IMR-90 (cell line): ENCODE results near the gene PPP1R12B. TPM values are rescaled to one million over a fixed set of nuclear protein-coding genes. Genes with fewer than 3 reads are reported as not detected.

Experiments used
- ATAC-seq: fragments of 200-7000 bp; cut with Tn5 transposase; 2 replicates; pipeline ENCODE4 v1.9.1; 2020; ENCODE audit warnings: low read depth, mild to moderate bottlenecking, moderate library complexity
- BruUV-seq: library from RNA; stranded (reverse); fragments of 400-500 nt; replicated peaks from 2 replicates; lab custom pipeline; 2021; lab: Mats Ljungman, UMichigan
- CTCF ChIA-PET: fragments of 300-600 bp; formaldehyde crosslinking; extraction: SDS; loops from one replicate; lab custom pipeline; 2021; ENCODE audit warnings: antibody characterized with exemption; lab: Yijun Ruan, JAX
- POLR2A ChIA-PET: fragments of 300-600 bp; sonication (Branson Sonifier 250); formaldehyde crosslinking; loops from one replicate; lab custom pipeline; 2022; ENCODE audit warnings: antibody characterized with exemption; ENCODE audit not compliant: unreplicated experiment; lab: Charles Lee
- DNase-seq: peaks from one replicate; pipeline ENCODE4 v3.0.0; 2013
- H2AFZ ChIP-seq: replicated peaks from 2 replicates; pipeline ENCODE3; 2013; ENCODE audit warnings: low read length, mild to moderate bottlenecking; ENCODE audit not compliant: poor library complexity
- H2AK5ac ChIP-seq: 2 replicates; pipeline ENCODE4 v1.6.1; 2013; ENCODE audit warnings: low read depth, low read length, inconsistent platforms
- H2AK9ac ChIP-seq: replicated peaks from 2 replicates; pipeline ENCODE3; 2013; ENCODE audit warnings: mild to moderate bottlenecking, low read depth, low read length, moderate library complexity; ENCODE audit not compliant: poor library complexity
- H2BK120ac ChIP-seq: 2 replicates; pipeline ENCODE4 v1.6.1; 2013; ENCODE audit warnings: low read depth, low read length, inconsistent platforms
- H2BK15ac ChIP-seq: 3 replicates; pipeline ENCODE4 v1.6.1; 2013; ENCODE audit warnings: low read depth, low read length, inconsistent platforms
- H2BK20ac ChIP-seq: 2 replicates; pipeline ENCODE4 v1.6.1; 2013; ENCODE audit warnings: low read depth, mild to moderate bottlenecking, inconsistent platforms, low read length, moderate library complexity
- H2BK5ac ChIP-seq: 2 replicates; pipeline ENCODE4 v1.6.1; 2013; ENCODE audit warnings: mild to moderate bottlenecking, low read depth, low read length, inconsistent platforms; ENCODE audit not compliant: poor library complexity, severe bottlenecking
- H3K14ac ChIP-seq: replicated peaks from 2 replicates; pipeline ENCODE4 v1.6.1; 2013; ENCODE audit warnings: low read depth, low read length, inconsistent platforms
- H3K18ac ChIP-seq: 2 replicates; pipeline ENCODE4 v1.6.1; 2013; ENCODE audit warnings: low read depth, low read length, control low read depth
- H3K23ac ChIP-seq: 2 replicates; pipeline ENCODE4 v1.6.1; 2013; ENCODE audit warnings: low read depth, low read length, inconsistent platforms
- H3K27ac ChIP-seq: 2 replicates; pipeline ENCODE4 v1.5.1; 2013; ENCODE audit warnings: mild to moderate bottlenecking, control low read depth, low read length; ENCODE audit not compliant: insufficient read depth
- H3K27me3 ChIP-seq: 2 replicates; pipeline ENCODE4 v1.6.1; 2013; ENCODE audit warnings: low read length; ENCODE audit not compliant: control insufficient read depth, insufficient read depth
- H3K36me3 ChIP-seq: 2 replicates; pipeline ENCODE4 v1.6.1; 2013; ENCODE audit warnings: low read length, mixed read lengths; ENCODE audit not compliant: control insufficient read depth, insufficient read depth
- H3K4ac ChIP-seq: 2 replicates; pipeline ENCODE4 v1.6.1; 2013; ENCODE audit warnings: low read depth, low read length, inconsistent platforms
- H3K4me1 ChIP-seq: 2 replicates; pipeline ENCODE4 v1.6.1; 2013; ENCODE audit warnings: low read length, mixed read lengths; ENCODE audit not compliant: control insufficient read depth, insufficient read depth
- H3K4me2 ChIP-seq: 2 replicates; pipeline ENCODE4 v1.6.1; 2013; ENCODE audit warnings: low read depth, mild to moderate bottlenecking, control low read depth, low read length, moderate library complexity
- H3K4me3 ChIP-seq: 2 replicates; pipeline ENCODE4 v1.5.1; 2013; ENCODE audit warnings: low read depth, mild to moderate bottlenecking, control low read depth, low read length, moderate library complexity; ENCODE audit not compliant: insufficient read depth
- H3K56ac ChIP-seq: 2 replicates; pipeline ENCODE4 v1.6.1; 2013; ENCODE audit warnings: low read length, inconsistent platforms; ENCODE audit not compliant: insufficient read depth; ENCODE audit errors: extremely low read depth
- H3K79me1 ChIP-seq, 2 experiments: 2 replicates each; pipeline ENCODE4 v1.6.1; 2013; ENCODE audit warnings: low read length in 2 of 2, inconsistent platforms in 1 of 2, low read depth in 1 of 2
- H3K9ac ChIP-seq: 2 replicates; pipeline ENCODE4 v1.6.1; 2013; ENCODE audit warnings: low read depth, low read length, control low read depth
- H3K9me1 ChIP-seq: 2 replicates; pipeline ENCODE4 v1.6.1; 2013; ENCODE audit warnings: low read length, inconsistent platforms; ENCODE audit not compliant: insufficient read depth
- H3K9me3 ChIP-seq: 2 replicates; pipeline ENCODE4 v1.6.1; 2013; ENCODE audit warnings: low read length; ENCODE audit not compliant: control insufficient read depth, insufficient read depth
- H4K20me1 ChIP-seq: 2 replicates; pipeline ENCODE4 v1.6.1; 2013; ENCODE audit warnings: low read length, inconsistent platforms; ENCODE audit not compliant: insufficient read depth
- H4K5ac ChIP-seq: 2 replicates; pipeline ENCODE4 v1.6.1; 2013; ENCODE audit warnings: mild to moderate bottlenecking, low read depth, low read length, control low read depth
- H4K8ac ChIP-seq, 2 experiments: 2 replicates each; pipeline ENCODE4 v1.6.1; 2013; ENCODE audit warnings: low read depth in 2 of 2, low read length in 2 of 2, control low read depth in 1 of 2, inconsistent platforms in 1 of 2
- H4K91ac ChIP-seq: 2 replicates; pipeline ENCODE4 v1.6.1; 2013; ENCODE audit warnings: low read depth, low read length, inconsistent platforms; ENCODE audit not compliant: insufficient read depth
- CEBPB ChIP-seq: IDR thresholded peaks from 2 replicates; pipeline ENCODE4 v1.6.1; 2012; ENCODE audit warnings: low read depth, low read length, improper control_type of control experiment
- CHD1 ChIP-seq: IDR thresholded peaks from 2 replicates; pipeline ENCODE4 v1.6.1; 2012; ENCODE audit warnings: low read depth, low read length, improper control_type of control experiment
- FOS ChIP-seq: fragments of 150-350 bp; IDR thresholded peaks from 2 replicates; pipeline ENCODE4 v1.6.1; 2016; ENCODE audit warnings: low read depth, low read length
- MAFK ChIP-seq: IDR thresholded peaks from 2 replicates; pipeline ENCODE4 v1.6.1; 2012; ENCODE audit warnings: low read depth, low read length, improper control_type of control experiment
- MAZ ChIP-seq: IDR thresholded peaks from 2 replicates; pipeline ENCODE4 v1.6.1; 2012; ENCODE audit warnings: low read depth, mild to moderate bottlenecking, low read length, improper control_type of control experiment, moderate library complexity, borderline replicate concordance
- MXI1 ChIP-seq: IDR thresholded peaks from 2 replicates; pipeline ENCODE4 v1.6.1; 2012; ENCODE audit warnings: low read depth, mild to moderate bottlenecking, low read length, moderate library complexity, borderline replicate concordance
- POLR2A ChIP-seq: IDR thresholded peaks from 2 replicates; pipeline ENCODE4 v1.6.1; 2012; ENCODE audit warnings: mild to moderate bottlenecking, low read depth, low read length
- RAD21 ChIP-seq: IDR thresholded peaks from 2 replicates; pipeline ENCODE4 v1.6.1; 2012; ENCODE audit warnings: low read length, improper control_type of control experiment
- RCOR1 ChIP-seq: IDR thresholded peaks from 2 replicates; pipeline ENCODE4 v1.6.1; 2012; ENCODE audit warnings: mild to moderate bottlenecking, low read length, improper control_type of control experiment; ENCODE audit not compliant: insufficient replicate concordance
- RFX5 ChIP-seq: IDR thresholded peaks from 2 replicates; pipeline ENCODE4 v1.8.0; 2012; ENCODE audit warnings: low read depth, mild to moderate bottlenecking, low read length, moderate library complexity
- SMC3 ChIP-seq: fragments of 150-350 bp; IDR thresholded peaks from 2 replicates; pipeline ENCODE4 v1.6.1; 2016; ENCODE audit warnings: low read depth, mild to moderate bottlenecking, antibody characterized with exemption, low read length, moderate library complexity
- WGBS, 2 experiments: methylation state at CpG; one replicate each; pipeline versions ENCODE4 v1.1.5 to v1.1.7; 2013; ENCODE audit warnings: missing lambda C conversion rate in 2 of 2; ENCODE audit not compliant: insufficient read length in 1 of 2; ENCODE audit errors: extremely low coverage in 2 of 2; 5-methylcytosine and 5-hydroxymethylcytosine counted together
- dilution Hi-C: fragments of 300-500 bp; cut with HindIII; formaldehyde crosslinking; loops from one replicate; pipeline ENCODE4 v1.14.3; 2018; ENCODE audit warnings: low sequenced_read_pairs; ENCODE audit not compliant: unreplicated experiment
- in situ Hi-C: fragments of 300-500 bp; cut with MboI; formaldehyde crosslinking; loops from 3 replicates; pipeline ENCODE4 v1.14.3; 2019; ENCODE audit warnings: low sequenced_read_pairs, inconsistent platforms, mixed read lengths
- intact Hi-C: fragments of 100-400 bp; cut with micrococcal nuclease; formaldehyde crosslinking; loops from 2 replicates; pipeline ENCODE4 v1.10.0; 2022
- polyA plus RNA-seq, 3 experiments: library from polyadenylated mRNA; depleted of rRNA; stranded (reverse); fragments of >200 nt; gene quantifications; 2 replicates each; pipeline ENCODE4 v1.2.3, GENCODE V29; 2012; ENCODE audit warnings: low replicate concordance in 1 of 3
- total RNA-seq: library from RNA; depleted of rRNA; stranded (reverse); fragments of >200 nt; gene quantifications from 2 replicates; pipeline ENCODE4 v1.2.3, GENCODE V29; 2012
- TF ChIP-seq, protein P1 (sequence below): fragments of 150-350 bp; IDR thresholded peaks from 2 replicates; pipeline ENCODE4 v1.6.1; 2017; ENCODE audit warnings: mild to moderate bottlenecking, antibody characterized with exemption, low read length, low read depth

PPP1R12B gene
- total and polyA plus RNA-seq, 2 of the 4 experiments (the other 2 are of a cell fraction), result 8.5 to 12.0 TPM

DNA sequence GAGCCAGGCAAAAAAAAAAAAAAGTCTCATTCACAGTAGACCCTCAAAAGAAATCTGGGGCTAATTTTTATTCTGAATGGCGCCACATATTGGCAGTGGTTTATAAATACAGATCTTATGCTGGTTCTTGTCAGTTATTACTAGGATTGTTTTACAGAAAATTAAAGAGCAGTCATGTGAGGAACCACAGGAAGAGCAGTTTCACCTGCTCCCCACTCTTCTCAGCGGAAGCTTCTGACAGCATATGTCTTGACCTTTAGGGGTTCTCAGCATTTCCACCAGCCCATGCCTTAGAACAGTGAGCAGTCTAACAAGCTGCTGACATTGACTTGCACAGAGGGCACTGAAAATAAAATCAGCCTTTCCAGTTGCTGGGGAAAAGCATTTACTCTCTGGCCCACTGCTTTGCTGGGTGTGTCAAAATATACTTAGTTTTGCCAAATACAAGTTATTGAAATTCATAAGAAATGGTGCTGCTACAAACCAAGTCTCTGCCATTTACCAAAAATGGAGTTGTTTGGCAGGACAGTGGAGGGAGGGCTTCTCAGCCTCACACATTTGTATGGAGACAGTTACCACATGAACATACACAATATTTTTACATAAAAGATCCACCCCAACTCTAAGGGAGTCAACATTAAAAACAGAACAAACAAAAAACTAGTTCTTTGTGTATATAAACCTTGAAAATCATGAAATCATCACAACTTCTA is 217.5 kb downstream of the PPP1R12B start:
- H3K18ac ChIP-seq, result 0 out of 2 replicates have a peak overlapping the region, but pooled peaks have one; percentile 3
- TF ChIP-seq RCOR1, result no peak
- TF ChIP-seq CEBPB, result no peak
- TF ChIP-seq RAD21, result no peak
- TF ChIP-seq RFX5, result no peak
- no peak for TF ChIP-seq MAZ
- TF ChIP-seq SMC3, result no peak
- TF ChIP-seq MXI1, result no peak
- no peak for TF ChIP-seq MAFK
- no peak for TF ChIP-seq CHD1
- TF ChIP-seq FOS, result no peak
- TF ChIP-seq, protein P1, sequence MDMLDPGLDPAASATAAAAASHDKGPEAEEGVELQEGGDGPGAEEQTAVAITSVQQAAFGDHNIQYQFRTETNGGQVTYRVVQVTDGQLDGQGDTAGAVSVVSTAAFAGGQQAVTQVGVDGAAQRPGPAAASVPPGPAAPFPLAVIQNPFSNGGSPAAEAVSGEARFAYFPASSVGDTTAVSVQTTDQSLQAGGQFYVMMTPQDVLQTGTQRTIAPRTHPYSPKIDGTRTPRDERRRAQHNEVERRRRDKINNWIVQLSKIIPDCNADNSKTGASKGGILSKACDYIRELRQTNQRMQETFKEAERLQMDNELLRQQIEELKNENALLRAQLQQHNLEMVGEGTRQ, result no peak
- TF ChIP-seq POLR2A, result no peak
- H4K20me1 ChIP-seq, result no peaks in the 10 kb centered on the region
- intact Hi-C loops, result no loop called here
- no peak overlapping the region for H3K4me2 ChIP-seq
- no peaks in the 10 kb centered on the region for H3K79me1 ChIP-seq
- no peak overlapping the region for H2BK20ac ChIP-seq
- BruUV-seq, result no TSS peak
- CTCF ChIA-PET, result no interaction called here
- dilution Hi-C loops, result no loop called here
- H2BK15ac ChIP-seq, result no peak overlapping the region
- H3K27ac ChIP-seq, result peak overlapping the region; percentile 25; the same call in 1 of the 2 replicates
- H3K27me3 ChIP-seq, result no peaks in the 10 kb centered on the region
- DNase-seq, result no peak
- WGBS, 2 experiments, result no CpG with 5 or more reads among the region's 2 CpGs
- H2AK5ac ChIP-seq, result no peak overlapping the region
- H4K5ac ChIP-seq, result peak overlapping the region; percentile 20; the same call in 1 of the 2 replicates
- H3K9ac ChIP-seq, result no peak overlapping the region
- no peak for ATAC-seq
- H3K9me1 ChIP-seq, result peaks cover 6% of the 10 kb centered on the region
- H2AK9ac ChIP-seq, result no peak overlapping the region
- in situ Hi-C loops, result no loop called here
- no peaks in the 10 kb centered on the region for H3K9me3 ChIP-seq
- H3K4me3 ChIP-seq, result no peak overlapping the region
- H3K23ac ChIP-seq, result no peak overlapping the region
- no peak overlapping the region for H2BK5ac ChIP-seq
- H3K4ac ChIP-seq, result no peak overlapping the region
- peak overlapping the region in 1 of 2 experiments; percentile 37; a peak in 1 of 4 replicates for H4K8ac ChIP-seq
- 0 out of 2 replicates have a peak overlapping the region, but pooled peaks have one; percentile 1 for H2BK120ac ChIP-seq
- POLR2A ChIA-PET, result no interaction called here
- H4K91ac ChIP-seq, result 0 out of 2 replicates have a peak overlapping the region, but pooled peaks have one; percentile 52
- peaks cover 5% of the 10 kb centered on the region; the same call in 1 of the 2 replicates for H3K36me3 ChIP-seq
- H3K56ac ChIP-seq, result no peak overlapping the region
- H3K4me1 ChIP-seq, result peaks cover 15% of the 10 kb centered on the region
- H3K14ac ChIP-seq, result no peak overlapping the region
- no peak overlapping the region for H2AFZ ChIP-seq
